ENCODE measurements around the gene TMEM106C.

Gene TMEM106C

DNA sequence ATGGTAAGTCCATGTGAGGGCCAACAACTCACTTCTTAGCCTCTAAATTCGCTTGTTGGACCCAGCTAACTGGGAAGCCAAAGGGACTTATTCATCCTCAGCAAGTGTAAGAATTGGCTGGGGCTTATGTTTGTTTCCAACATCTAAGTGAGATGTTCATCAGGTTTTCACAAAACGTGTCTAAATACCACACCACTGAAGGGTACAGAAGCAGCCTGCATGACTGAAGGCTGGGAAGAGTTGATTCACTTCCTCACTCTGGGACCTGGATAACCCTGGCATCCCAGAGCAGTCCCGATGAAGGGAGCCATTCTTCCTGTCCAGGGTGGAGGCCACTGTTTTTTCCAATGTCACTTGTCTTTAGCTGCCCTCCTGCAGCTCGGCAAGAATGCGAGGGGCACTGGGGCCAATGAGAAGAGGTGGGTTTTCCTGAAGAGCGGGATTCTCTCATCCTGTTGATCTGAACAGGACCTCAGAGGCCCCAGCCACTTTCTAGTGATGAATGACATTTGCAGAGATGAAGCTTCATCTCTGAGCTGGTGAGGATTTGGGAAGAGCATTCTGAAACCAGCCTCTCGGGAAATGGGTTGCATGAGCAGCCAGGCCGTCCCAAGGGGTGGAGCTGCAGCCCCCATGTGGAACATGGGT is 53.1 kb downstream of the TMEM106C start:
- DNase-seq (ENCODE audit: low read depth in 2 of 2): no peak

DNA sequence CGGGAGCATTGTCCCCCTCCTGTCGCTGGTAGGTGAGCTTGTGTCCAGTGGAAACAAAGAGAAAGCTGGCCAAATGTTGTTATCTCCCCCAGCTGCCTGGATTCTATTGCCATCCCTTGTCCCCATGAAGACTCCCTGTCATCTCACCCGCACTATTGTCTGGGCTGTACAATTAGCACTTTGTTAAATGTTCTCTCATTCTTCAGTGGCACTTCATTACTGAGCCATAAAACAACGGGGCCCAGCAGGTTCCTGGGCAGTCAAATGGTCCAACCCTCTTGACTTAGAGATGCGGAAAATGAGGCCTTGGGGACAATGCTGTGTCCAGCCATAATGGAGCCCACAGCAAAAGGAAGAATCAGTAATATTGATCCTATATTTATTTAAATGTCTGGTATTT is 54.1 kb downstream of the TMEM106C start:
- no peak for DNase-seq (ENCODE audit: low read depth in 2 of 2)

DNA sequence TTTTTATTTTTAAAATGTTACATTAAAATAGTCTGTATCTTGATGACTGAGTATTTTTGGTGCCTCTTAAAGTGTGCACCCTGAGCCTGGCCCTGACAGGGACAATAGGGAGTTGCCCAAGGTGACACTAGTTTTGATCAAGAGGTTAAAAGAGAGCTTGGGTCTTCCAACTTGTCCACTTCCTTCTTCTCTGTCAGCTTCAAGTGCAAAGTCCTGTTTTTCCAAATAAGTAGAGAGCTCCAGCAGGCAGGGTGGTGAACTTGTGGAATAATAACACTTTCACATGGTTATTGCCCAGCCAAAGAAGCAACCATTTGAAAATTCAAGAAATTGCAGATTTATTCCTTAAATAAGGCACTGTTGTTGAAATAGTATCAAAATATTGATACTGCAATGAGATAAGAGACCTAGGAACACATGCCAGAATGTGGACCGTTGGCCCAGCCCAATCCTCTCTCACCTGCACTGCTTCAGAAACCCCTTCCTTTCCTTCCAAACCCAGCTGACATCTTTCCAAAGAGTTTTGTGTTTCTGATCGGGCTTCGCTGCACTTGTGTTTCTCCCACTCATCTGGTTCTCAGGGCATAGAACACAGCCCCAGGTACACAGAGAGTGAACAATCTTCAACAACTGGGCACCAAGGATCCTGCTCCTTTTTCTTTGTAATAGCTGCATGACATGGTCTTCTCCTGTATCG is 54.7 kb downstream of the TMEM106C start:
- no peak for DNase-seq (ENCODE audit: low read depth in 2 of 2)
